GM19099 (cell line): Measurements from ENCODE around the gene CSN1S1.

Experiments
- POLR2A ChIP-seq: IDR thresholded peaks from 3 replicates; pipeline ENCODE4 v1.6.1; 2011; ENCODE audit warnings: low read depth; ENCODE audit not compliant: insufficient read length; ENCODE audit errors: extremely low read depth

The CSN1S1 gene, protein sequence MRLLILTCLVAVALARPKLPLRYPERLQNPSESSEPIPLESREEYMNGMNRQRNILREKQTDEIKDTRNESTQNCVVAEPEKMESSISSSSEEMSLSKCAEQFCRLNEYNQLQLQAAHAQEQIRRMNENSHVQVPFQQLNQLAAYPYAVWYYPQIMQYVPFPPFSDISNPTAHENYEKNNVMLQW

DNA sequence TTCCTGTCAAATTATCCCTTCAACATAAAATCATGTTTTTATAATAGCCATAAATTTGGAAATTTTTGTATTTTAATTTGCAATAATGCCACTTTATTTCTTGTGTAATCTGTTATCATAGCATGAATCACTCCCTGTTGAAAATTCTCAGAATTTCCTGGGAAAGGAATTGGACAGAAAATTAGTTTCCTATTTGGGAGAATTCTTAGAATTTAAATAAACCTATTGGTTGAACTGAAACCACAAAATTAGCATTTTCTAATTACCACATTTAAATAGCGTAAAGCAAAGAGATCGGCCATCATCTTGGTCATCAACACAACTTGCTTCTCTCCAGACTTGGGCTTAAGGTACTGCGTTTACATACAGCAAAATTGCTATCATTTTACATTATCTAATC lies at the start of gene CSN1S1:
TSS of gene CSN1S1 (plus strand) at position 301 of the 400 bp plus-strand sequence. CDS start 1,488 bp downstream, outside the sequence.
- no peak for TF ChIP-seq POLR2A

DNA sequence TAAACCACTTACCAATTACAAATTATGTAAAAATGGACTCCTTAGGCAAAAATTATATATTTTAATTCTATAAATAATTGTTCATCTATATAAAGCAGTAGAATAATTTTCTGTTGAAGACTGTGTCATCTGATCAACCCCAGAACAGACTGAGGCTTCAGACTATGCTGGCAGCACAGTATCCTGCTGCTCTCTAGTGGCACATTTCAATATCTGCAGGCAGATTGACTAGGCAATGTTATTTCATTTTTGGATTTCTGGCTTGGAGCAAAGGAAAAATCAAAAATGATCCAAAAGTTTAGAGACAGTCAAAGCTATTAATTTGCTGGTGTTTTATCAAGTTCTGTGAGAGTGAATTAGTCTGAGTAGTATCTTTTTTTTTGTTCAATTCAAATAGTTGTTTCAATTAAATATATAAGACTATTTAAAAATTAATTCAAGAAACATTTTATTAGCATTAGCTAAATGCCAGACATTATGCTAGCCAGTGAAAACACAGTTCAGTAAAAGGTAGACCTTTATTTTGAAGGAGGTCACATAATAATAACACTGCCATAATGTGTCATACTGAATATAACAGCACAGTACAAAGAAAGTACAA lies 49.6 kb upstream of the CSN1S1 start:
- TF ChIP-seq POLR2A: no peak

DNA sequence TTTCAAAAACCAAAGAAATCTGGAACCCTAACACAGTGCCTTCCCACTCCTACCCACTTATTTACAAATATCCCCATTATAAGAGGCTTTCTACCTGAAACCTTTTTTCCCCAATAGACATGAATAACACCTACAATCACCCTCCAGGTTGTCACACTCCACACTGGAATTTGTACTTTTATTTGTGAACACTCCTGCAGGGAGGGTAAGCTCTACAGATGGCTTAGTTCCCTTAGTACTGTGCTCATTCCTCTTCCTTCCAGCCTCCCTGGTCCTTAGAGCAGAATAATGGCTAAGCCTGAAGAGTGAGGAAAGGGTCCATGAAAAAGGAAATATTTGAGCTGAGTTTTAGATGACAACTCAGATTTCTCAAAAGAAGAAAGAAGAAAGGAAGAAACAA lies 48.7 kb upstream of the CSN1S1 start:
- TF ChIP-seq POLR2A: no peak

DNA sequence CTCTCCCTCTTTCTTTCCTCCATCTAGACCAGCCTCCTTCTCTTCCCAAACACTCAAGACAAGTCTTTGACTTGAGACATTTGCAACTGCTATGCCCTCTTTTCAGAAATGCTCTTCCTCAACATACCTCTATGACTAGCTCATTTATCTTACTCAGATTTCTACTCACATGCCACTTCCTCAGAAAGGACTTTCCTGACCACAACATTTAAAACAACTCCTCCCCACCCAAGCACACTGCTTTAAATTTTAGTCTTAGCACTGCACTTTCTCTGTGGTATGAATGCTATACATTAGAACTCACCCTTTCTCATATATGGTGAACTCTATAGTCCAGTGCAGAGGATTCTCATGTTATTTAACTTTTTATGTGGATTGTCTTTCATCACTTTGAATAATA lies 42.5 kb upstream of the CSN1S1 start:
- TF ChIP-seq POLR2A: no peak

DNA sequence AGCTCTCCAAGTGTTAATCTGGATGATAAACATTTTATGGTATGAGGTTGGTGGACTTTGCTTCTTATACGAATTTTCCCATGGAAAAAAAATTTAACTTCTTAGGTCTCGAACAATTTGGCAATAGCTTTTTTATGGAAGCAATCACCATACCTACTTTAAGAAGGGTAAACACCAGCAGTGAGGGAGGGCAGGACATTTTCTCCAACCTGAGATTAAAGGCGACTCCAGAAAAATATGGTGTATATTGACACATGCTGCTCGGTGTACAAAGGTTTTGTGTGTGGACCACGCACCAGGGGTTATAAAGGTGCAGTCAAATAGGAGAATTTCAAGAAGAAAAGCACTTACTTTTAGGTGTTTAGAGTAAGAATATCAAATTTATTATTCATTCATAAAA lies 36.7 kb upstream of the CSN1S1 start:
- TF ChIP-seq POLR2A: no peak

DNA sequence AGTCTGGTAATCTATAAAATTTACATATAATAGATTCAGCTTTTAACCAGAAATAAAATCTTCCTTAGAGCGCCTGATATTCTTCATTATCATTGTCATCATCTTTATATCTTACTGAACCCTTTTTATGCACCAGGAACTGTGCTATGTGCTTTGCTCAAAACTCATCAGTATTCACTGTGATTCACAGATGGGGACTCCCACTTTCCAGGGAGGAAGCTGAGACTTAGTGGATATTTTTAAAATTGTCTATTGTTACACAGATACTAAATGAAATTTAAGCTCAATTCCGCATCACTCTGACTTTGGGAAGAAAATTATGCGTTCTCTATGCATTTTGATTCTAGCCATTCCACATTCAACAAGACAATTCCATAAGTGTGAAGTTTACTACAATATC lies 36.1 kb upstream of the CSN1S1 start:
- TF ChIP-seq POLR2A: no peak

DNA sequence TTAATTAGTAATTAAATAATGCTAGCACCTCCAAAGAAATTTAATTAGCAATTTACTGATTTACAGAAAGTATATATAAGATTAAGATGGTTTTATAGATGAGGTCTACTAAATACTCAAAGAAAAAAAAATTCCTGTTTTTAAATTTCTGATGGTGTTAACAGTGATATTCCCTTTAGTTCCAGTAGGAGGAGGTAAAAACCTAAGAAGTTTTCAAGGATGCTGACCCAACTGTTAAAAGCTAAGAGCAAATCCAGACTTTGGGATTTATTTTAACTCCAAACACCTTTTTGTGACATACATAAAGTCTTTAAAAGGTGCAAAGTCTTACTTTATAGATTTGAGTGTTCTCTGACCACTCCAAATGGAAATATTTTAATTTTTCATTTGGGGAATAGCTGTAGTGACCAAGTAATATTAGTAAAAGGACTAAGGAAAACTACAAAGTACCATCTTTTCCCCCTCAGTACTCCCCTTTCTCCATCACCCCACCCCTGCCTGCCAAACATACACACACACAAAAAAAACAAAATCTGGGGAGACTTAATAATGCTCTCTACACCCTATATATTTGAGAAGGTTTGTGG lies 34.2 kb upstream of the CSN1S1 start:
- TF ChIP-seq POLR2A: no peak

DNA sequence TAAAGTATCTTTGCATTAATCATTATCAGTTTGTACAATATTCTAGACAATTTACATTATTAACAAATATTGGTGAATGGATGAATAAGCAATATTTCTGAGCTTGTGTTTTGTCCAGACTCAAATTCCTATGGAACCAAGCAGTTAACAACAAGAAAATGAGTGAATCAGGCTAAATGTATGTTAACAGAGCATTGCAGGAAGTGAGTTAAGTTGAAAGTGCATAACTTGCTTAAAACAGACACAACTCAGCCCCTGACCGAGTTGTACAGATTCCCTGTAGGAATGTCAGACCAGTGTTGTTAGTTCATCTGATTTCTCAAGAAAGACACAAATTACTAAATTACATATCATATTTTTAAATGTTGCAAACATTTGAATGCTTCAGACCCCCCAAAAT lies 23.7 kb upstream of the CSN1S1 start:
- TF ChIP-seq POLR2A: no peak

DNA sequence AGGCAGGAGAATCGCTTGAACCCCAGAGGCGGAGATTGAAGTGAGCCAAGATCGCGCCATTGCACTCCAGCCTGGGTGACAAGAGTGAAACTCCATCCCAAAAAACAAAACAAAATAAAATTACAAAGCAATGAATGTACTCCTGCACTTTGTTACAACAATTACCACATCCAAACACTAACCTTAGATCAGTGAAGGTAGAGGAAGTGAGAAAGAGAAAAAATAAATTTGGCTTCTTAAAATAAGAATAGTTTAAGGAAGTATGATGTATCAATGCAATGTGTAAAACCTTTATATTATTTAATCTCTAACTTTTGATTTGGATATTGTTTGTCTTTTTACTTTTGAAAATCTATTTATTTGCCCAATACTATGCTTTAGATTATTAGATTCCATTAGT lies 21.7 kb upstream of the CSN1S1 start:
- no peak for TF ChIP-seq POLR2A

DNA sequence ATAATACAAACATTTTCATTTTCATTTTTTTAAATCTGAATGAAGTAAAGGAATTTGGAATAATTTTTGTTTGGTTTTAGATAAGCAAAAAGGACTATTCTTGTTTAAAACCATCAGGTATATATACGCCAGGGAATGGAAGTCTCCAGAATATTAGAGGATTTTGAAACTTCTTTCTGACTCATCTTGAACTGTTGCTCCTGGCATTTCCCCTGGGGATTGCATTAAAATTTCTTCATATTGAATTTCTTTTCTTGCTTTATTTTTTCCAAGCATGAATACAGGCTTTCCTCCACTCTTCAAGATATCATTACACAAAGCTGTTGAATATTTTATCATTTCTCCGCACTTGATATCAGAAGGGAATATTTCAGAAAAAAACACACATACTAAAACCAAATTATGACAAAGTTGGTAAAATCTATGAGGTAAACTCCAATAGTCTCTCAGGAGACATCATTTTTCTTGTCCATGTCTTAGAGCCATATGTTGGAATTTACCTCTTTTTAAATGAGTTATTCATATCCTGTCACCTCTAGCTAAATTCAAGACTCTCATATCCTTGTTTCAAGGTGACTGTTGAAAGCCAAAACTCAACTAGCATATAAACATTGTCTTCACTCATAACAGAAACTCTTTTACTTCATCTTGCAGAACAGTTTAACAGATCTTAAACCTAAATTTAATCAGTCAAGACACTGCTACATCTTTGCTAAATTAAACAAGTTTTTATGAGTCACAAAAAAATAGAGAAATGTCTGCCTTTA lies 20.7 kb upstream of the CSN1S1 start:
- TF ChIP-seq POLR2A: no peak

DNA sequence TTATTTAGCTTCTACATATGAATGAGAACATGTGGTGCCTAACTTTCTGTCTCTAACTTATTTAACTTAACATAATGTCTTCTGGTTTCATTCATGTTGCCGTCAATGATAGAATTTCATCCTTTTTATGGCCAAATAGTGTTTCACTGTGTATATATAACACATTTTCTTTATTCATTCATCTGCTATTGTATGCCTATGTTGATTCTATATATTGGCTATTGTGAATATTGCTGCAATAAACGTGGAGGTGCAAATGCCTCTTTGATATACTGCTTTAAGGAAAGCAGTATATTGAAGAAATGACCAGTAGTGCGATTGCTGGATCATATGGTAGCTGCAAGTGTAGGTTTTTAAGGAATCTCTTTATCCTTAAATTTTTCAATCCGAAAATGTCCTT lies 10.0 kb upstream of the CSN1S1 start:
- TF ChIP-seq POLR2A: no peak

DNA sequence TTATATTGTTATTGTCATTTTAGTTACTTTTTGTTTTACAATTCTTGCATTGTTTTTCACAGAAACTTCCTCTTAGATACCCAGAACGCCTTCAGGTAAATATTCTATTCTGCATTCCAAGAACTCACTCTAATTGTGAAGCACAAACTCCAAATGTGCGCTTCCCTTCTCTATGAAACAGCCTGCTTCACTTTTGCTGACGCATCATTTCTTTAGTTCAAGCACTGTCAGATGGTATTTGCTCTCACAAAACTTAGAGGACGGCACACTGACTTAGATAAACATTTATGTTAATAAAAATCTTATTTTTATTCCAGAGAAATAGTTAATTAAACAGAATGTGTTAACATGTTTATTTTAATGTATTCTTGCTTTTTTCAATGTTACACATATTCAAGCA lies 3.3 kb downstream of the CSN1S1 start:
- no peak for TF ChIP-seq POLR2A

DNA sequence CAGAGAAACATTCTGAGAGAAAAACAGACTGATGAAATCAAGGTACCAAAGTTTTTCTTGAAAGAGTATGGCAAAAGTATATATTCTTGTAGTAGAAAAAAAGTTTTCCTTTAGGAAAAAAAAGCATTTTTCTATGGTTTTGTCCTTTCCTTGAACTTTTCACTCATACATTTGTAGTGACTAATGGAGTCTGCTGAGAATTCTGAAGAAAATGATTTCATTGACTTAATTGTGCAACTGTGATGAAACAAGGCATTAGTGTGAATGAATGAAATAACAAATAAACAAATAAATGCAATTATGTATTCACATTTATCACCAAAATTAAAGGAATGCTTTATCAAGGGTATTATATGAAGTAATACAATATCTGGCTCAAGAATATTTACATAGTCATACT lies 5.7 kb downstream of the CSN1S1 start:
- TF ChIP-seq POLR2A: no peak

DNA sequence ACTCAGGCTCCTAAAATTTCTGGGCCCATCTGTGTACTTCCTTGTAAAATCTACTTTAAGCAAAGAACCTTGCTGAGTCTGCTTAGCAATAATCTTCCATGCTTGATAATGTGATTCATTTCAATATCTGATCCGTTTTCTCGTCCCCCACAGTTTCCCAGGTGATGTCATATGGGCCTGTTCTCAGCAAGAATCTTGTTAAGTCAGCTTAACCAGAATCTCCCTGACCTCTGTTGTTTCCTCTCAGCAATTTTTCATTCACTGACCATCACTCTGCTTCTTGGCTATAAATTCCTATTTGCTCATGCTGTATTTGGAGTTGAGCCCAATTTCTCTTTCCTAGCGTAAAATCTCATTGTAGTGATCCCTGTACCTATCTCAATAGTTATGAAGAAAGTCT lies 20.7 kb downstream of the CSN1S1 start:
- no peak for TF ChIP-seq POLR2A

DNA sequence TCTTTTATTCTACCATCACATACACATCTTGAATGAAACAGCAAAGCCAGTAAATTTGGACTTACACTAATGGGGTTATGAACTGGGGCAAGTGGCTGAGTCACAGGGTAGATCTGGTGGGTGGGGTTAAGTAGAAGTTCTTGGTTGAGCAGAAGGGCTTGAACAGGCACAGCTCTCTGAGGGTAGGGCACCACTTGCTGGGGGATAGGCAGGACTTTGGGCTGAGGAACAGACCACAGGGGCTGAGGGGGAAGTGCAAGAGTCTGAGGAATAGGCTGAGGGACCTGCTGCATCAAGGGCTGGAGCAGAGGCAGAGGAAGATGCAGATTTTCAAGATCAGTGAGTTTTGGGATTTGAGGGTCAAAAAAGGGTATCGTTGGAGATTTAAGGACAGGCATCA lies 26.3 kb downstream of the CSN1S1 start:
- TF ChIP-seq POLR2A: no peak

DNA sequence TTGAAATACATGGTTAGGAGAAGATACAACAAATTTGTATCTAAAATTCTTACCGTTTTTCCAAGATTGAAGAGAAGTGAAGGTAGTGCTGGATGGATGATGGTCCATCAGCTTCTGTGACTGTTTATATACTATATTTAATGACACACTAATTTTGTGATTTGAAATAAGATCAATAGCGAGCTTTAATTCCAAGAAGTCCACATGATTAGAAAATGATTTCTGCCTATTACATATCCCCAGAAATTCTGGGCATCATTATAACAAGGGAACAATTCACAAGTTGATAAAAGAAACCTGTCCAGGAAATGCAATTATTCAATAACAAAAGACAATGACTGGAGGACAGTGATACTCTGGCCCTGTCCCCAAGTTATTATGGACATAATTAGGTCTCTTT lies 34.8 kb downstream of the CSN1S1 start, which contains the start of gene CSN2:
TSS of gene CSN2 (minus strand) at position 101 of the 400 bp plus-strand sequence. CDS start 4,733 bp downstream, outside the sequence.
- no peak for TF ChIP-seq POLR2A
